K562 (cell line): ENCODE measurements around the gene SPTAN1. TPM values are rescaled to one million over a fixed set of nuclear protein-coding genes. Genes with fewer than 3 reads are reported as not detected.

Experiments
- CCNT2 ChIP-seq: IDR thresholded peaks from 2 replicates; pipeline ENCODE4 v1.6.1; 2011; ENCODE audit warnings: borderline replicate concordance, low read depth, mild to moderate bottlenecking, moderate library complexity, mixed read lengths, low read length; ENCODE audit not compliant: insufficient read length; ENCODE audit errors: extremely low read depth
- CHD1 ChIP-seq: fragments of 200-600 bp; sonication (generic); IDR thresholded peaks from one replicate; pipeline ENCODE4 v1.6.1; 2012; ENCODE audit warnings: mild to moderate bottlenecking, moderate library complexity, low read length, inconsistent platforms
- FIP1L1 ChIP-seq: fragments of 200-400 bp; formaldehyde crosslinking; IDR thresholded peaks from 2 replicates; pipeline ENCODE4 v1.6.1; 2018; ENCODE audit warnings: mild to moderate bottlenecking, low read depth, low read length; ENCODE audit not compliant: poor library complexity, severe bottlenecking
- HOMEZ ChIP-seq: fragments of 250-450 bp; sonication (Bioruptor Pico); IDR thresholded peaks from 2 replicates; pipeline ENCODE4 v1.4.0; 2020; ENCODE audit warnings: mild to moderate bottlenecking, moderate library complexity
- JUN ChIP-seq, 2 experiments: sonication (generic) in 1 of 2; formaldehyde crosslinking in 1 of 2; IDR thresholded peaks; 2 replicates each; pipeline versions ENCODE4 v1.6.1 to v1.8.0; 2012 to 2022; ENCODE audit warnings: borderline replicate concordance in 2 of 2, mild to moderate bottlenecking in 2 of 2, improper control_type of control experiment in 1 of 2, low read depth in 1 of 2, low read length in 1 of 2, missing genetic modification reagents in 1 of 2
- MEF2A ChIP-seq: IDR thresholded peaks from 2 replicates; pipeline ENCODE4 v1.6.1; 2011; ENCODE audit warnings: low read depth, mild to moderate bottlenecking, low read length, moderate library complexity; ENCODE audit not compliant: control insufficient read depth
- RB1 ChIP-seq: fragments of 450-650 bp; IDR thresholded peaks from 2 replicates; pipeline ENCODE4 v1.6.1; 2017; ENCODE audit warnings: low read depth, mild to moderate bottlenecking
- RBM14 ChIP-seq: fragments of 200-400 bp; formaldehyde crosslinking; IDR thresholded peaks from 2 replicates; pipeline ENCODE4 v1.6.1; 2018; ENCODE audit warnings: low read depth, mild to moderate bottlenecking, low read length, moderate library complexity, borderline replicate concordance; ENCODE audit not compliant: insufficient read depth
- RBM25 ChIP-seq: fragments of 200-400 bp; formaldehyde crosslinking; IDR thresholded peaks from 2 replicates; pipeline ENCODE4 v1.6.1; 2018; ENCODE audit warnings: low read length, low read depth, moderate library complexity; ENCODE audit not compliant: severe bottlenecking
- SPI1 ChIP-seq: IDR thresholded peaks from 2 replicates; pipeline ENCODE4 v1.6.1; 2011; ENCODE audit warnings: low read depth, low read length, control low read depth, borderline replicate concordance
- SRSF7 ChIP-seq: fragments of 200-400 bp; formaldehyde crosslinking; optimal IDR thresholded peaks from 2 replicates; pipeline ENCODE3; 2017; ENCODE audit warnings: mild to moderate bottlenecking, low read depth, low read length
- ZBTB7A ChIP-seq: IDR thresholded peaks from 2 replicates; pipeline ENCODE4 v1.6.1; 2011; ENCODE audit warnings: low read depth, mild to moderate bottlenecking, low read length, moderate library complexity, borderline replicate concordance; ENCODE audit not compliant: control insufficient read depth
- ZNF282 ChIP-seq: sonication (generic); formaldehyde crosslinking; IDR thresholded peaks from 2 replicates; pipeline ENCODE4 v1.8.1; 2023; ENCODE audit warnings: missing genetic modification reagents
- polyA plus RNA-seq, 8 experiments: library from polyadenylated mRNA; depleted of rRNA in 4 of 8; stranded (reverse) in 5 of 8; unstranded in 3 of 8; fragments of >200 nt; fragmentation: Nextera tagmentation in 2 of 8; fragmentation: Illumina TruSeq in 1 of 8; extraction: Ambion mirVana in 2 of 8; extraction: Trizol in 1 of 8; gene quantifications; 2 replicates each; pipeline versions ENCODE4 v1.2.1 to v1.2.3, GENCODE V29; 2011 to 2014; ENCODE audit warnings: inconsistent platforms in 1 of 8, missing spikeins in 1 of 8
- total RNA-seq, 7 experiments: library from RNA; depleted of rRNA in 6 of 7; stranded (reverse); fragments of >200 nt in 6 of 7; fragmentation: Illumina TruSeq in 2 of 7; extraction: Trizol in 2 of 7; gene quantifications; 2 replicates each; pipeline versions ENCODE4 v1.2.1 to v1.2.3, GENCODE V29; 2011 to 2021; ENCODE audit warnings: low replicate concordance in 1 of 7
- TF ChIP-seq, protein P1 (sequence below), 3 experiments: fragments of 200-800 bp in 1 of 3; fragments of 250-450 bp in 1 of 3; fragments of 450-650 bp in 1 of 3; sonication (Bioruptor Pico) in 1 of 3; sonication (Bioruptor generic) in 1 of 3; formaldehyde crosslinking in 1 of 3; IDR thresholded peaks; 2 replicates each; pipeline versions ENCODE4 v1.6.1 to v1.8.0; 2016 to 2022; ENCODE audit warnings: mild to moderate bottlenecking in 2 of 3, missing genetic modification characterization in 2 of 3, missing compliant biosample characterization in 1 of 3, moderate library complexity in 1 of 3
- TF ChIP-seq, protein P2 (sequence below): fragments of 450-650 bp; IDR thresholded peaks from 2 replicates; pipeline ENCODE4 v1.6.1; 2018; ENCODE audit not compliant: partially characterized antibody

Gene SPTAN1
- total and polyA plus RNA-seq, 9 of the 15 experiments (the other 6 are each of a cell fraction or from before 2014, with no cell fraction given) = 1.5 to 13.5 (median 6.8) TPM

DNA sequence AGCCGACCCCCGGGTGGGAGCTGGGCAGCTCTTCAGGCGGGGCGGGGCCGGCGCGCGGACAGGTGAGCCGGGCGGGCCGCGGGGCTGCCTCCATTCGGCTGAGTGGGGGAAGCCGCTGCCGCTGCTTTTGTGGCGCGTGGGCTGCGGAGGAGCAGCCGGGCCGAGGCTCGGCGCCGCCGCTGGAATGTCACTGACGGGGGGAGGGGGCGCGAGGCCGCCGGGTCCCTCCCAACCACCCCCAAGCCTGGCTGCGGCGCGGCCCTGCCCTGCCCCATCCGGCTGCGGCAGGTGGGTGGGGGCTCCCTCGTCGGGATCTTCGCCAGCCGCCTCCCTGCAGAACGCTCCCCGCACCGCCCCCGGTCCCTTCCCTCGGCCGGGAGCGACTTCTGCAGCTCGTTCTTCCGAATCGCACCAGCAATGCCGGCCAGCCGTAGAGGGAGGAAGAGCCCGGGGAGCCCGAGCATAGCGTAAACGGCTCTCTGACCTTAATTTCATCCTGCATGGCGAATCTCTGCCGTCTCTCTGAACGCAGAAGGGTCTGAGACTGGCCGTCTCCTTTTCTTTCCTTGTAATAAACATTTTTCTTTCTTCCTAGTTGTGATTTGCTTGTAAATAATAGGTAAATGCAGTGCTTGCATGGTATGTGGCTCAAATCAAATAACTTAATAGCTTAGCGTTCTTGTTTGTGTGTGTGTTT lies 505 bp downstream of the SPTAN1 start (continued):
- TF ChIP-seq, protein P1, sequence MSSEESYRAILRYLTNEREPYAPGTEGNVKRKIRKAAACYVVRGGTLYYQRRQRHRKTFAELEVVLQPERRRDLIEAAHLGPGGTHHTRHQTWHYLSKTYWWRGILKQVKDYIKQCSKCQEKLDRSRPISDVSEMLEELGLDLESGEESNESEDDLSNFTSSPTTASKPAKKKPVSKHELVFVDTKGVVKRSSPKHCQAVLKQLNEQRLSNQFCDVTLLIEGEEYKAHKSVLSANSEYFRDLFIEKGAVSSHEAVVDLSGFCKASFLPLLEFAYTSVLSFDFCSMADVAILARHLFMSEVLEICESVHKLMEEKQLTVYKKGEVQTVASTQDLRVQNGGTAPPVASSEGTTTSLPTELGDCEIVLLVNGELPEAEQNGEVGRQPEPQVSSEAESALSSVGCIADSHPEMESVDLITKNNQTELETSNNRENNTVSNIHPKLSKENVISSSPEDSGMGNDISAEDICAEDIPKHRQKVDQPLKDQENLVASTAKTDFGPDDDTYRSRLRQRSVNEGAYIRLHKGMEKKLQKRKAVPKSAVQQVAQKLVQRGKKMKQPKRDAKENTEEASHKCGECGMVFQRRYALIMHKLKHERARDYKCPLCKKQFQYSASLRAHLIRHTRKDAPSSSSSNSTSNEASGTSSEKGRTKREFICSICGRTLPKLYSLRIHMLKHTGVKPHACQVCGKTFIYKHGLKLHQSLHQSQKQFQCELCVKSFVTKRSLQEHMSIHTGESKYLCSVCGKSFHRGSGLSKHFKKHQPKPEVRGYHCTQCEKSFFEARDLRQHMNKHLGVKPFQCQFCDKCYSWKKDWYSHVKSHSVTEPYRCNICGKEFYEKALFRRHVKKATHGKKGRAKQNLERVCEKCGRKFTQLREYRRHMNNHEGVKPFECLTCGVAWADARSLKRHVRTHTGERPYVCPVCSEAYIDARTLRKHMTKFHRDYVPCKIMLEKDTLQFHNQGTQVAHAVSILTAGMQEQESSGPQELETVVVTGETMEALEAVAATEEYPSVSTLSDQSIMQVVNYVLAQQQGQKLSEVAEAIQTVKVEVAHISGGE (CRISPR knock-in tag; IDR thresholded peaks at IDR 0.05) = 0 out of 6 replicates have a peak, but pooled peaks of 1 of the 3 experiments have one; percentile 3
- TF ChIP-seq, protein P2, sequence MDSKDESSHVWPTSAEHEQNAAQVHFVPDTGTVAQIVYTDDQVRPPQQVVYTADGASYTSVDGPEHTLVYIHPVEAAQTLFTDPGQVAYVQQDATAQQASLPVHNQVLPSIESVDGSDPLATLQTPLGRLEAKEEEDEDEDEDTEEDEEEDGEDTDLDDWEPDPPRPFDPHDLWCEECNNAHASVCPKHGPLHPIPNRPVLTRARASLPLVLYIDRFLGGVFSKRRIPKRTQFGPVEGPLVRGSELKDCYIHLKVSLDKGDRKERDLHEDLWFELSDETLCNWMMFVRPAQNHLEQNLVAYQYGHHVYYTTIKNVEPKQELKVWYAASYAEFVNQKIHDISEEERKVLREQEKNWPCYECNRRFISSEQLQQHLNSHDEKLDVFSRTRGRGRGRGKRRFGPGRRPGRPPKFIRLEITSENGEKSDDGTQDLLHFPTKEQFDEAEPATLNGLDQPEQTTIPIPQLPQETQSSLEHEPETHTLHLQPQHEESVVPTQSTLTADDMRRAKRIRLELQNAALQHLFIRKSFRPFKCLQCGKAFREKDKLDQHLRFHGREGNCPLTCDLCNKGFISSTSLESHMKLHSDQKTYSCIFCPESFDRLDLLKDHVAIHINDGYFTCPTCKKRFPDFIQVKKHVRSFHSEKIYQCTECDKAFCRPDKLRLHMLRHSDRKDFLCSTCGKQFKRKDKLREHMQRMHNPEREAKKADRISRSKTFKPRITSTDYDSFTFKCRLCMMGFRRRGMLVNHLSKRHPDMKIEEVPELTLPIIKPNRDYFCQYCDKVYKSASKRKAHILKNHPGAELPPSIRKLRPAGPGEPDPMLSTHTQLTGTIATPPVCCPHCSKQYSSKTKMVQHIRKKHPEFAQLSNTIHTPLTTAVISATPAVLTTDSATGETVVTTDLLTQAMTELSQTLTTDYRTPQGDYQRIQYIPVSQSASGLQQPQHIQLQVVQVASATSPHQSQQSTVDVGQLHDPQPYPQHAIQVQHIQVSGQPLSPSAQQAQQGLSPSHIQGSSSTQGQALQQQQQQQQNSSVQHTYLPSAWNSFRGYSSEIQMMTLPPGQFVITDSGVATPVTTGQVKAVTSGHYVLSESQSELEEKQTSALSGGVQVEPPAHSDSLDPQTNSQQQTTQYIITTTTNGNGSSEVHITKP = peak; percentile 22
- TF ChIP-seq SRSF7 = peak; percentile 23
- TF ChIP-seq CHD1 = no peak
- TF ChIP-seq RBM25 = peak; percentile 33
- peak; percentile 64 for TF ChIP-seq CCNT2
- TF ChIP-seq MEF2A = no peak
- no peak for TF ChIP-seq JUN (IDR thresholded peaks at IDR 0.05; ENCODE audit: borderline replicate concordance, low read depth, low read length)
- no peak for TF ChIP-seq JUN (CRISPR knock-in tag; IDR thresholded peaks at IDR 0.05; ENCODE audit: borderline replicate concordance)
- TF ChIP-seq SPI1 = peak; percentile 22; the same call in 1 of the 2 replicates
- TF ChIP-seq ZBTB7A = peak; percentile 50; the same call in 1 of the 2 replicates
- TF ChIP-seq RB1 = peak; percentile 4
- 0 out of 2 replicates have a peak, but pooled peaks have one; percentile 82 for TF ChIP-seq ZNF282
- TF ChIP-seq RBM14 = 0 out of 2 replicates have a peak, but pooled peaks have one; percentile 27
- TF ChIP-seq FIP1L1 = peak; percentile 89
- no peak for TF ChIP-seq HOMEZ (CRISPR knock-in tag)
